Stomach (tissue), 4 donors: ENCODE results near the gene SEC31B.

Experiments used
- CTCF ChIP-seq, 7 experiments: fragments of 450-650 bp in 4 of 7; fragments of 200-600 bp in 3 of 7; sonication (generic) in 3 of 7; IDR thresholded peaks; one replicate each; pipeline ENCODE4 v1.5.1; 2016 to 2019; ENCODE audit warnings: antibody characterized with exemption in 7 of 7, control low read depth in 2 of 7, mild to moderate bottlenecking in 1 of 7
- POLR2A ChIP-seq, 4 donors: fragments of 450-650 bp; IDR thresholded peaks; one replicate each; pipeline ENCODE4 v1.6.1; 2016; ENCODE audit warnings: antibody characterized with exemption in 4 of 4, control low read depth in 2 of 4, mild to moderate bottlenecking in 1 of 4, moderate library complexity in 1 of 4
- POLR2AphosphoS5 ChIP-seq, 3 donors: sonication (generic); formaldehyde crosslinking; IDR thresholded peaks; one replicate each; pipeline ENCODE4 v1.6.1; 2016; ENCODE audit warnings: antibody characterized with exemption in 3 of 3

- TF ChIP-seq CTCF (IDR thresholded peaks at IDR 0.05) (no peak), POLR2AphosphoS5 (IDR thresholded peaks at IDR 0.05) (no peak), POLR2A (IDR thresholded peaks at IDR 0.05) (no peak)
These were observed 31.5 kb upstream of the SEC31B start for GRCh38 chr10:100551196-100551595.
